ENCODE measurements around the gene ANGPTL8. TPM values are rescaled to one million over a fixed set of nuclear protein-coding genes. Genes with fewer than 3 reads are reported as not detected.

The ANGPTL8 gene
- total RNA-seq, 1 donor from 2014 or later: not detected

DNA sequence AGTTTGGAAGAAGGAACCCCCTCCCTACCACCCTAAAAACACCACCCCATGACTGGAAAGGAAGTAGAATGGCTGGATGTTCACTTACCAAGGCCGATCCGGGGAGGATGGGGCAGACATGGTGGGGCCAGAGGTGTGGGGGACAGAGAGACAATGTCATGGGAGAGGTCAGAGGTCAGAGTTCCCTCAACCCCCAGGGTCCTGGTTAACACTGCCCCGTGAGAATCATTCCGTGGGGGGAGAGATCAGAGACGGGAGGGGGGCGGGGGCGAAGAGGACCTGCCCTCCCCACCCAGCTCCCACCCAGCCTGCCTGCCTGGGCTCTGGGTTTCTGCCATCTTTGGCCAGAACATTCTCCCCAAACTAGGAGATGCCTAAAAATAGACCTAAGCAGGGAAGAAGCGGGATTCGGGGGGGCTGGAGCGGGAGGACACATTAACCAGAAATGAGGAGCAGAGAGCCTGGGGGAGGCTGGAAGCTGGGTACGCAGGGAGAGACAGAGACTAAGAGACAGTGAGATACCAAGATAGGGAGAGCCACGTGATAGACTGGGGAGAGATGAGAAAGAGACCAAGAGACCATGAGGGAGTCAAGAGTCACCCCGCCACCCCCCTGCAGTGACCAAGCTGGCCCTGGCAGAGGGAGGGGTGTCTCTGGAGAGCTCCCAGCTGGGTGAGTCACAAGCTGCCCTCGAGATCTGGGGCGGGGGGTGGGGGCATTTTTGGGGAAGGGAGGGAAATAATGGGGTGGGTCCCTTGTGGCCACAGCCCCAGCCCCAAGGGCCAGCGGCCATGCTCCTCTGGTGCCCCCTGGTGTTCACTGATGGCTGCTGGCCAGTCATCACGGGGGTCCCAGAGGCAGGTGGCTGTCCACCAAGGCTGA, 36.0 kb upstream of the ANGPTL8 start:
- ATAC-seq: peak; percentile 10

DNA sequence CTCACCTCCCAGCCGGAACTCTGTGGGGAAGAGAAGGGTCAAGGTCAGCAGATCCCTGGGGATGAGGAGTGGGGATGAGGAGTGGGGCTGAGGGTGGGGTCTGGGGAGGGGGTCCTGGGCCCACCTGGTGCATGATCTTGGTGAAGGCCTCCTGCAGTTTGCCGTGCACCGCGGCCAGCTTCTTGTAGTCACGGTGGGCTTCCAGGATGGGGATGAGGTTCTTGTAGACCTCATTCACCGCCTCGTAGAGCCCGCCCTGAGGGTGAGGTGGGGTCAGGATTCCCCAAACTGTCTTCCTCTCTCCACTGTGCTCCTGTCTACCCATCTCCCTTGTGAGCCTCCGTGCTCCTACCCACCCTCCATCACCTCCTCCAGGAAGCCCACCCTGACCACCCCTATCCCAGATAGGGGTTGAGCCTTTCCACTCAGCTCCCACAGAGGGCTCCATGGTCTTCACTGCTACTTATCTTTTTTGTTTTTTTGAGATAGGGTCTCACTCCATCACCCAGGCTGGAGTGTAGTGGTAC, 35.3 kb upstream of the ANGPTL8 start:
- ATAC-seq: no peak

DNA sequence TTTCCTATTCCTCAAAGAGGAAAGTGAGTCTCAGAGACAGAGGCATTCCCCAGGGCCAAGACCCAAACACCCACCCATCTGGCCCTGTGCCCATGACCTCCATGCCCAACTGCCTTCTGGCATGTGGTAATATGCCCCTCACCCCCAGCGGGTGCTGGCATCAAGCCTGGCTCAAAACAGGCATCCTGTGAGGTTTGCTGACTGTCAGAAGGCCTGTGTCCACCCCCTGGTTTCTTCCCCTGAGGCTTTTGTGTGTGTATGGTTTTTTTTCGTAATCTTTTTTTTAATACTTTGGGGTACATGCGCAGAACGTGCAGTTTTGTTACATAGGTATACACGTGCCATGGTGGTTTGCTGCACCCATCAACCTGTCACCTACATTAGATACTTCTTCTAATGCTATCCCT, 34.5 kb upstream of the ANGPTL8 start:
- no peak for ATAC-seq

DNA sequence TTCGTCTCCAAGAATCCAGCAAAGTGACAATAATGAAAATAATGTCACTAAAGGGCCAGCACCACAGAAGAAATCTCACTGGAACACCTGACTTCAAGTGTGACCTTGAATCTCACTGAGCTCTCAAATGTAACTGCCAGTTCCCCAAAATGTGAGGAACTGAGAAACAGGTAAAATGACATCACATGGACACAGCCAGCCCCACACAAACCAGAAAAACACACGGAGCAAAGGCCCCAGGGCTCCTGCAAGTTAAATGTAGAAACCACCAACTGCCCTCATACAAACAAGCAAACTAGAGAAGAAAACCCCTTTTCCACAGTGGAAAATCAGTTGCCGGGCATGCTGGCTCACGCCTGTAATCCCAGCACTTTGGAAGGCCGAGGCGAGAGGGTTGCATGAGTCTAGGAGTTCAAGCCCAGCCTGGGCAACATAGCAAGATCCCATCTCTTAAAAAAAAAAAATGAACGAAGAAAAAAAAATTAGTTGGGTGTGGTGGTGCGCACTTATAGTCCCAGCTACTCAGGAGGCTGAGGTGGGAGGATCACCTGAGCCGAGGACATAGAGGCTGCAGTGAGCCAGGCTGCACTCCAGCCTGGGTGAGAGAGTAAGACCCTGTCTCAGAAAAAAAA, 33.4 kb upstream of the ANGPTL8 start:
- ATAC-seq: no peak

DNA sequence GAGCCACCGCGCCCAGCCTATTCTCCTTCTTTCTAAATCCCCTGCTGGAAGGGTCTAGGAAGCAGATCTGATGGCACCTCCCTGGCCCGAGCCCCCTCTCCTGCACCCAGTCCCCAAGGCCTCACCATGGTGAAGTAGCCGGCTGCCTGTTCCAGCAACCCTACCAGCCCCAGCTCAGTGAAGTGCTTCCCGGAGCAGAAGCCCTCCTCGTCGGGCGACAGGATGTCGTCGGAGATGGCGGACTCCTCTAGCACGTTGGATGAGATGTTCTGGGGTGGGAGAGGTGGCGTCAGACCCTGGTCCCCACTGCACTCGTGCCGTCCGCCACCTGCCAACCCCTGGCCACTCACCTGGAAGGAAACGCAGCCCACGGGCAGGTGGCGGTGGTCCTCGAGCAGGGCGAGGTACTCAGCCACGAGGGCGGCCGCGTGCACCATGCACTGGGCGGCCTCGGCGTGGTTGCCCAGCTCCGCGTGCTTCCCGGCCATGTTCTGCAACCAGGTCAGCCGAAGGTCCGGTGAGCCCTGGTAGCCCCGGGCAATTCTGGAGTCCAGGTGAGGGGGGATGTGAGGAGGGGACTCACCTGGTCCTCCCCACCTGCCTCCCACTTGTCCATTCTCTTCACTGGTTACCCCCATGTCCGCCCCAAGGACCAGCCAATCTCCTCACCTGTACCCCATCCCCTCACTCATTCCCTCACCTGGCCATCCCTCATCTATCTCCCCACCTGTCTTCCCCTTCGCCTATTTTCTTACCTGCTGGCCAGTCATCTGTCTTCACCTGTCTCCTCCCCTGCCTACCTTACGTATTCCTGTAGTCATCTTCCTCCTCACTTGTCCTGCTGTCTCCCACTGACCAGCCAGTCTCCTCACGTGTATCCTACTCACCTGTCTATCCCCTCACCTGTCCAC, 30.6 kb upstream of the ANGPTL8 start:
- no peak for ATAC-seq

DNA sequence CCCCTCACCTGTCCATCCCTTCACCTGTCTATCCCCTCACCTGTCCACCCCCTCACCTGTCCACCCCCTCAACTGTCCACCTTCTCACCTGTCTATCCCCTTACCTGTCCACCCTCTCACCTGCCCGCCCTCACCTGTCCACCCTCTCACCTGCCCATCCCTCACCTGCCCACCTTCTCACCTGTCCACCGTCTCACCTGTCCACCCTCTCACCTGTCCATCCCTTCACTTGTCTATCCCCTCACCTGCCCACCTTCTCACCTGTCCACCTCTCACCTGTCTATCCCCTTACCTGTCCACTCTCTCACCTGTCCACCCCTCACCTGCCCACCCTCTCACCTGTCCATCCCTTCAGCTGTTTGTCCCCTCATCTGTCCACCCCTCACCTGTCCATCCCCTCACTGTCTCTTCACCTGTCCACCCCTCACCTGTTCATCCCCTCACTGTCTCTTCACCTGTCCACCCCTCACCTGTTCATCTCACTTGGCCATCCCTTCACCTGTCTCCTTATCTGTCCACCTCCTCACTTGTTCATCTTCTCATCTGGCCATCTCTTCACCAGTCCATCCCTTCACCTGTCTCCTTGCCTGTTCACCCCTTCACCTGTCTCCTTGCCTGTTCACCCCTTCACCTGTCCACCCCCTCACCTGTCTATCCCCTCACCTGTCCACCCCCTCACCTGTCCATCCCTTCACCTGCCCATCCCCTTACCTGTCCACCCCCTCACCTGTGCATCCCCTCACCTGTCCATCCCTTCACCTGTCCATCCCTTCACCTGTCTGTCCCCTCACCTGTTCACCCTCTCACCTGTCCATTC, 29.4 kb upstream of the ANGPTL8 start:
- ATAC-seq: no peak

DNA sequence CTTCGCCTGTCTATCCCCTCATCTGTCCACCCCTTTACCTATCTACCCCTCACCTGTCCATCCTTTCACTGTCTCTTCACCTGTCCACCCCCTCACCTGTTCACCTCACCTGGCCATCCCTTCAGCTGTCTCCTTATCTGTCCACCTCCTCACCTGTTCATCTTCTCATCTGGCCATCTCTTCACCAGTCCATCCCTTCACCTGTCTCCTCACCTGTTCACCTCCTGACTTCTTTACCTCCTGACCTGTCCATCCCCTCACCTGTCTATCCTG, 28.8 kb upstream of the ANGPTL8 start:
- ATAC-seq: peak; percentile 7

DNA sequence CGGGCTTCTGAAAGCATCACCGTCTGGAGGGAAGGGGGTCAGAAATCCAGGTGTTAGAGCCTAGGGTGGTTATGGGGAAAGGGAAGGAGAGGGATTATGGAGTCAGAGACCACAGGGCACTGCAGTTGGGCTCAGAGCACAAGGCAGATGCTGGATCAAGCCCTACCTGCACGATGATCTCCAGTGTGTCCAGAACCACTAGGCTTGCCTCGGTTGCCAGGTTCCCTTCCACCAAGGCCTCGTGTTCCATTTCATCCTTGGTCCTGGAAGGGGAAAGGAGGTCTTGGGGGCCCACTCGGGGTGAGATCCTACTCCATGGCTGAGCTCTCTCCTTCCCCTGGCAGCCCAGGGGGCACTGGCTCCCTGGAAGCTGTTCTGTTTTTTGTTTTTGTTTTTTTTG, 25.0 kb upstream of the ANGPTL8 start:
- ATAC-seq: no peak

DNA sequence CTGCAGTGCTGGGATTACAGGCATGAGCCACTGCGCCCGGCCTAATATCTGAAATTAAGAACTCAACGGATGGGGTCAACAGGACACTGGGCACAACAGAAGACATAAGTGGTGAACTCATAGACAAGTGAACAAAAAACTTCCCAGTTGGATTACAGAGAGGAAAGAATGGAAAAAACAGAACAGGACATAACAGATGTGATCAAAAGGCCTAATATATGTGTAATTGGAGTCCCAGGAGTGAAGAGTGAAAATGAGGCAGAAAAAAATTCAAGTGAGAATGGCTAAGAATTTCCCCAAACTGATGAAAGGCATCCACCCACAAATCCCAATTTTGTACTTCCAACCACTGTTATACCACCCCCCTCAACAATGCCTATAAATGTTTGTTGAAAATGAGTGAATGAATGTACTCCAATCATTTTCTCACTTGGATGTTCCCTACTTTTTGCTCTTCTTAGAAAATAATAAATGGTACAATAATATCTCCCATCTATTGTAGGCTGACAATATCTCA, 18.3 kb upstream of the ANGPTL8 start:
- no peak for ATAC-seq

DNA sequence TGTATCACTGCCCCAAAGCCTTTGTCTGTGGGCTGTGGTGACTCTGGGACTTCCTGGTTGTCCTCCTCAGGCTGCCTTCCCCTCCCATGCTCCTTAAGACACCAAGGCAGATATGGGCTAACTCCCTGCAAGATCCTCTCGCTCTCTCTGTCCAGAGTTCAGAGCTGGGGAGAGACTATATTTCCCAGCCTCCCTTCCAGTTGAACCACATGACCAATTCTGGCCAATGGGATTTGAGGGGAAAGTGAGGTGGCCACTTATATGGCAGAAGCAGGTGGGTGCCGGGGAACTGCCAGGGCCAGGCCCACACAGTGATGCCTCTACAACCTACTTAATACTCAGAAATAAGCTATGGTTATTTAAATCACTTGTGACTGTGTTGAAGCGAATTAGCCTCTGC, 16.2 kb upstream of the ANGPTL8 start:
- ATAC-seq: no peak

DNA sequence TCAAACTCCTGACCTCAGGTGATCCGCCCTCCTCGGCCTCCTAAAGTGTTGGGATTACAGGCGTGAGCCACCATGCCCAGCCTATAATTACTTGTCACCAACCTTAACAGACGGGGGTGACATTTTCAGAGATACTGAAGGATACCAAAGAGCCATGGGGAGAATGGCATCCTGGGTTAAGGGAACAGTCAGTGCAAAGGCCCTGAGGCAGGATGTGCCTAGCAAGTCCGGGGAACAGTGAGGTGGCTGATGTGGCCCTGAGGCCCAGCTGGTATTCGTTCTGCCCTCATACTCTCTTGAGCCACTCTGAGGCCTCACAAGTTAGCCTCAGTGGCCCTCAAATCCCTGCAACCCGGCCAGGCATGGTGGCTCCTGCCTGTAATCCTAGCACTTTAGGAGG, 15.0 kb upstream of the ANGPTL8 start:
- no peak for ATAC-seq

DNA sequence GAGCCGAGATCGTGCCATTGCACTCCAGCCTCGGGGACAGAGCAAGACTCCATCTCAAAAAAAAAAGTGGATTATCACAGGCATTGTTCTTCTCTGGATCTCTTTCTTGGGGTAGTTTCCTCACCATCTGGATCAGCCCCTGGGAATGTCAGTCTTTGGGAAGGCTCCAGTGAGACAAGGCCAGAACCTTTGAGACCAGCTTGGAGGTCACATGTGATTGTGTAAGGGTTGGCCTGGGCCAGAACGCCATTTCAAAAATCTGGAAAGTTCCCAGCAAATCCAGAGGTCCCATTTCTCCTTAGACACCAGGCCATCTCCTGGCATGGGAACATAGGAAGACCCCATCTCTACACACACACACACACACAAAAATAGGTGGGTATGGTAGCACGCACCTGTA, 14.2 kb upstream of the ANGPTL8 start:
- ATAC-seq: no peak

DNA sequence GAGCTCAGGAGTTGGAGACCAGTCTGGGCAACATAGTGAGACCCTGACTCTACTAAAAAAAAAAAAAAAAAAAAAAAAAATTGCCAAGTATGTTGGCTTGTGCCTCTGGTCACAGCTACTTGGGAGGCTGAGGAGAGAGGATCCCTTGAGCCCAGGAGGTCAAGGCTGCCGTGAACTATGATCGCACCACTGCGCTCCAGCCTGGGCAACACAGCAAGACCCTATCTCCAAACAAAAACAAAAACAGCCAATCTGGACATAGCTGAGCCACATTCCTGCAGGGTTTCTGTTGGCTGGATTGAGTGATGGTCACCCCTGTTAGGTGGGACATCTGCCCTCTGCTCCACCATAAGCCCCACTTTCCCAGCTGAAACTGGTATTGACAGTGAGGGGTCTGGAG, 13.6 kb upstream of the ANGPTL8 start:
- ATAC-seq: no peak

DNA sequence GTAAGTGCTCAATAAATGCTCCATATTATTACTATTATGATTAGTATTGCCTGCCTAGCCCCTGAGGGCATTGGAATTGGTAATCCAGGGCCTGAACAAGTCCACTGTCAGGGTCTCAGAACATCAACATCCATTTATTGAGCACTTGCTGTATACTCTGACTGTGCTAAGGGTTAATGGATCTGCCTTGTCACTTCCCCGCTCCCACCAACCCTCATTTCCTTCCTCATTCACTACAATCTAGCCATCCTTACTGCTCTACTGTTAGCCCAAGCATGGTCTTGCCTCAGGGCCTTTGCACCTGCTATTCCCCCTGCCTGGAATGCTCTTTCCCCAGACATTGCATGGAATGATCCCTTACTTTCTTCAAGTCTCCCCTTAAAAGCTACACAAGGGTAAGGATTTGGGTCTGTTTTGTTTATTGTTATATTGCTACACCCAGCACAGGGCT, 12.7 kb upstream of the ANGPTL8 start:
- no peak for ATAC-seq

DNA sequence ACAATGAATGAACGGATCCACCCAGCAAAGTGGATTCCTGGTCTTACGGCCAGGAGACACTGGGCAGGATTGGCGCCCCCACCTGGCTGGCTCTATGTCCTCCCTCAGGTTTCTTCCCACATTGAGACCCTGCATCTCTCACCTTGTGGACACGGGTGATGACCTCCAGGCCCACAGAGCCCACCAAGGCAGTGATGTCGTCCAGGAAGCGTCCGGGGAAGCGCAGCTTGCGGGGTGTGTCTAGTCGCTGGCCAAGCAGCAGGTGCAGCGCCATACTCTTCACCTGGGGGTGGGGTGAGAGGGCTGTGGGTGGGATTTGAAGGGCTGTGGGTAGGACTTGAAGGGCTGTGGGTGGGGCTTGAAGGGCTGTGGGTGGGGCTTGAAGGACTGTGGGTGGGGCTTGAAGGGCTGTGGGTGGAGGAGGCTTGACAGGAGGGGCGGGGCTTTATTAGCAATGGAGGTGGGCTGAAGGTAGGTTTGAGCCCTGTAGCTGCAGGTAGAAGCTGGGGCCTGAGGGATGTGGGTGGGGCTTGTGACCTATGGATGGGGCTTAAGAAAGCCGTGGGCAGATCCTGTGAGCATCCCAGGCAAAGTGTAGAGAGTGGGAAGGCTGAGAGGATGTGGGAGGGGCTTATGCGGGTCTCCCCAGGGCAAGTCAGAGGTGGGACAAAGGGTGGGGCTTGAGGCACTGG, 12.1 kb upstream of the ANGPTL8 start:
- ATAC-seq: no peak

DNA sequence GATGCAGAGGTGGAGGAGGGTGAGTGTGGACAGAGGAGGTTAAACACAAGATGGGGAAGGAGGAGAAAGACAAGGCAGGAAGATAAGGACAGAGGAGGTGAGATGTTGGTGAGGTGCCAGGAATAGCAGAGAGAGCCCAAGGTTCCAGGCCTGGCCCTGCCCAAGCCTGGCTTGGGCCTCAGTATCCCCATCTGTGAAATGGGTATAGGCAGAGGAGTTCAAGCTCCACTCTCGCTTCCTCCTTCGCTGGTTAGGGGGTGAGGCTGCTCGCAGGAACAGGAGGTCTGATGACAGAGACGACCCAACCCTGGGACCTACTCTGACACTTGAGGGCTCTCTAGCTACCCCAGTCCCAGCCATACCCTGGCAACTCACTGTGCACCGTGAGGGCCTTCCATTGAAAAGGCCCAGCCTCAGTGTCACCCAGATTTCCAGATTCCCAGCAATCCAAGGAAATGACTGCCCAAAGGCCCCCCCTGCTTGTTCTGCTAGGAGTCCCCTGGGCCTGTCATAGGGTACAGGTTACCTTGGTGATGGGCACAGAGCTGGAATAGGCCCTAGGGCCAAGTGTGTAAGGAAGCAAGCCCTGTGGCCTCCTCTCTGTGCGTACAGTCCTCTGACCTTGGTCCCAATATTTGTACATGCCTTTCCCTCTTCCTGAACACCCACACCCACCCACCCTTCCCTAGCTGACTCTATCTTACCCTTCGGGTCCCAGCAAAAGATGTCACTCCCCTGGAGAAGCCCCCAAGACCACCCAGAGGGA, 8.6 kb upstream of the ANGPTL8 start:
- no peak for ATAC-seq

DNA sequence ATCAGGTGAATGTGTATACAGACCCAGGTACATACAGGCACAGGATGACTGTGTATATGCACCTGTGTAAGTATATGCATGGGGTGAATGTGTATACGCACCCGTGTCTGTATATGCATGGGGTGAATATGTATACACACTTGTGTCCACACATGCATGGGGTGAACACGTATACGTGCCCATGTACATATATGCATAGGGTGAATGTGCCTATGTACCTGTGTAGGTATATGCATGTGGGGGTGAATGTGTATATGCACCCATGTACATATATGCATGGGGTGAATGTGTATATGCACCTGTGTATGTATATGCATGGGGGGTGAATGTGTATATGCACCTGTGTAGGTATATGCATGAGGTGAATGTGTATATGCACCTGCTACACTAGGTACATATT, 6.9 kb upstream of the ANGPTL8 start:
- ATAC-seq: no peak

DNA sequence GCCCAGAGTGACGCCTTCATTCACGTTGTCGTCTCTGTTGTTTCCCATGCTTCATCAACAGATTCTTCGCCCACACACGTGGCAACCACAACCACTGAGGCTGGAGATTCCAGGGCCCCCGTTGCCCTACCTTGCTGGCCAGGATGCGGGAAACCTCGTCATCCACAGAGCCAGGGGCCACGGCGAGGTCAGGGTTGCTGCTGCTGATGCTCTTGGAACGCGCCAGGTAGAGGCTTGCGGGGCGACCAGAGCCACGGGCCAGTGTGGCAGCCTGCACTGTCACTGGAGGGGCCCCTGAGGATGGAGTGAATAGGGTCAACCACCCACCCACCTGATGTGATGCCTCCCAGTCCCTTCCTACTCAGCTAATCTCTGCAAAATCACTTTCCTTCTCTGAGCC, 6.3 kb upstream of the ANGPTL8 start:
- no peak for ATAC-seq

DNA sequence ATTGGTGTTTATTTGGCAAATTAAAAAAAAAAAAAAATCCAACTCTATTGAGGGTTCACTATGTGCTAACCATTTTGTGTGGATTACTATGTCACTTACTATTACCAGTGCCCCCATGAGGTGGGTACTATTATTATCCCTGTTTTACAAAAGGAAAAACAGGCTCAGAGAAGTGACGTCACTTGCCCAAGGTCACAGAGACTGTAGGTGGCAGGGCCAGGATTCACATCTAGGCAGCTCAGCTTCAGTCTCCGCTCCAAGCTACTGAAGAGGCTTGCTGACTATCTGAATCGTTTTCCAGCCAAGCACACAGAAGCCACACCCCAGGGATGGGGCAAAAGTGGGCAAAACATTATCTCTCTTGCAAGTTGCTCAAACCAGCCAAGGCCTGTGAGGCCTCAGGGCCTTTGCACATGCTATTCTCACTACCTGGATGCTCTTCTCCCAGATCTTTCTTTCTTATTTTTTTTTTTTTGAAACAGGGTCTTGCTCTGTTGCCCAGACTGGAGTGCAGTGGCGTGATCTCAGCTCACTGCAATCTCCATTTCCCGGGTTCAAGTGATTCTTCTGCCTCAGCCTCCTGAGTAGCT, 4.8 kb upstream of the ANGPTL8 start:
- no peak for ATAC-seq
